Loucy (cell line): Measurements from ENCODE around the gene FABP6.

Experiments
- EZH2phosphoT487 ChIP-seq: fragments of 200-600 bp; IDR thresholded peaks from 2 replicates; pipeline ENCODE4 v1.6.1; 2018; ENCODE audit warnings: antibody characterized with exemption, mild to moderate bottlenecking, moderate library complexity, borderline replicate concordance
- TF ChIP-seq, protein P1 (sequence below): fragments of 200-600 bp; sonication (generic); conservative IDR thresholded peaks from 2 replicates; pipeline ENCODE4 v1.5.1; 2014; ENCODE audit warnings: mild to moderate bottlenecking, antibody characterized with exemption, low read length

DNA sequence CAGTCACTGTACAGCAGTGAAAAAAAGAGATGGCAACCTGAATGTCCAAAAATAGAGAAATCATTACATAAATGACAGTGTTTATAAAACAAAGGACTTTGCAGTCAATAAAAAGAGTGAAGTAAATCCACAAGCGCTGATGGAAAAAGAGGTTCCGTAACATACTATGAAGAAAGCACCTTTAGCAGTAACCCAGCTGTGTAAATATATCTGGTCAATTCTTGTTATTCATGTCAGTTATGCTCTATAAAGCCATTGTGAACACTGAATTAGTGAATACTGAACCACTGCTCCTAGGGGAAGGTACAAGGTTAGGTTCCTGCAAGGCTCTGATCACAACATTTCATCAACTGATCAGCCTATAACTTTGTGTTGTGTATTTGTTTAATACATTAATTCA lies 43.6 kb downstream of the FABP6 start:
- TF ChIP-seq, protein P1, sequence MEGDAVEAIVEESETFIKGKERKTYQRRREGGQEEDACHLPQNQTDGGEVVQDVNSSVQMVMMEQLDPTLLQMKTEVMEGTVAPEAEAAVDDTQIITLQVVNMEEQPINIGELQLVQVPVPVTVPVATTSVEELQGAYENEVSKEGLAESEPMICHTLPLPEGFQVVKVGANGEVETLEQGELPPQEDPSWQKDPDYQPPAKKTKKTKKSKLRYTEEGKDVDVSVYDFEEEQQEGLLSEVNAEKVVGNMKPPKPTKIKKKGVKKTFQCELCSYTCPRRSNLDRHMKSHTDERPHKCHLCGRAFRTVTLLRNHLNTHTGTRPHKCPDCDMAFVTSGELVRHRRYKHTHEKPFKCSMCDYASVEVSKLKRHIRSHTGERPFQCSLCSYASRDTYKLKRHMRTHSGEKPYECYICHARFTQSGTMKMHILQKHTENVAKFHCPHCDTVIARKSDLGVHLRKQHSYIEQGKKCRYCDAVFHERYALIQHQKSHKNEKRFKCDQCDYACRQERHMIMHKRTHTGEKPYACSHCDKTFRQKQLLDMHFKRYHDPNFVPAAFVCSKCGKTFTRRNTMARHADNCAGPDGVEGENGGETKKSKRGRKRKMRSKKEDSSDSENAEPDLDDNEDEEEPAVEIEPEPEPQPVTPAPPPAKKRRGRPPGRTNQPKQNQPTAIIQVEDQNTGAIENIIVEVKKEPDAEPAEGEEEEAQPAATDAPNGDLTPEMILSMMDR: no peak
- TF ChIP-seq EZH2phosphoT487: no peak
